ENCODE data around the gene PACSIN2. TPM values are rescaled to one million over a fixed set of nuclear protein-coding genes. Genes with fewer than 3 reads are reported as not detected.
"Not testable (repeated sequence)": the region's sequence is repeated elsewhere in the genome, so short reads cannot be mapped to it uniquely, and the experiment has no call there.

PACSIN2 gene
- total RNA-seq, 3 donors from 2014 or later (not counting 1 experiment from before 2014, with no cell fraction given) = 37.1 to 48.5 (median 47.6) TPM

GRCh38 chr22:43000441-43001175 is 14.3 kb downstream of the PACSIN2 start:
- intact Hi-C loops (cut with micrococcal nuclease) = no loop called here
- no peak overlapping the region for H3K27ac ChIP-seq (ENCODE audit: low read length)
- 80% methylated on average over 6 of the region's 8 CpGs for WGBS (ENCODE audit: insufficient coverage)
- no peak overlapping the region for H3K4me3 ChIP-seq (ENCODE audit: low read length)
- H3K4me1 ChIP-seq (ENCODE audit: control insufficient read depth, insufficient read depth, low read length) = peaks cover 29% of the 10 kb centered on the region
- H3K27me3 ChIP-seq (ENCODE audit: control insufficient read depth, insufficient read depth, low read length) = no peaks in the 10 kb centered on the region
- Mint-ChIP-seq H3K27me3 (ENCODE audit: low read depth in 2 of 2) (no peaks in the 10 kb centered on the region), H3K36me3 (no peaks in the 10 kb centered on the region), H3K4me3 (no peak overlapping the region), H3K9me3 (no peaks in the 10 kb centered on the region), H3K4me1 (peaks cover 73 to 78% of the 10 kb centered on the region in 2 donors), H3K27ac (peak overlapping the region in 1 of 2 donors; percentile 61)
- H3K9me3 ChIP-seq (ENCODE audit: control insufficient read depth, insufficient read depth, low read length) = no peaks in the 10 kb centered on the region
- TF ChIP-seq, protein P1, sequence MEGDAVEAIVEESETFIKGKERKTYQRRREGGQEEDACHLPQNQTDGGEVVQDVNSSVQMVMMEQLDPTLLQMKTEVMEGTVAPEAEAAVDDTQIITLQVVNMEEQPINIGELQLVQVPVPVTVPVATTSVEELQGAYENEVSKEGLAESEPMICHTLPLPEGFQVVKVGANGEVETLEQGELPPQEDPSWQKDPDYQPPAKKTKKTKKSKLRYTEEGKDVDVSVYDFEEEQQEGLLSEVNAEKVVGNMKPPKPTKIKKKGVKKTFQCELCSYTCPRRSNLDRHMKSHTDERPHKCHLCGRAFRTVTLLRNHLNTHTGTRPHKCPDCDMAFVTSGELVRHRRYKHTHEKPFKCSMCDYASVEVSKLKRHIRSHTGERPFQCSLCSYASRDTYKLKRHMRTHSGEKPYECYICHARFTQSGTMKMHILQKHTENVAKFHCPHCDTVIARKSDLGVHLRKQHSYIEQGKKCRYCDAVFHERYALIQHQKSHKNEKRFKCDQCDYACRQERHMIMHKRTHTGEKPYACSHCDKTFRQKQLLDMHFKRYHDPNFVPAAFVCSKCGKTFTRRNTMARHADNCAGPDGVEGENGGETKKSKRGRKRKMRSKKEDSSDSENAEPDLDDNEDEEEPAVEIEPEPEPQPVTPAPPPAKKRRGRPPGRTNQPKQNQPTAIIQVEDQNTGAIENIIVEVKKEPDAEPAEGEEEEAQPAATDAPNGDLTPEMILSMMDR (IDR thresholded peaks at IDR 0.05) = no peak
- no peak for ATAC-seq
- H3K36me3 ChIP-seq (ENCODE audit: control insufficient read depth, insufficient read depth, low read length) = no peaks in the 10 kb centered on the region
- no peak for DNase-seq

GRCh38 chr22:42997582-42998090 is 17.3 kb downstream of the PACSIN2 start:
- H3K4me3 Mint-ChIP-seq = no peak overlapping the region
- H3K27me3 Mint-ChIP-seq (ENCODE audit: low read depth in 2 of 2) = no peaks in the 10 kb centered on the region
- intact Hi-C loops (cut with micrococcal nuclease) = no loop called here
- peak overlapping the region; percentile 1 to 72 for H3K27ac Mint-ChIP-seq
- H3K36me3 Mint-ChIP-seq = no peaks in the 10 kb centered on the region
- Histone ChIP-seq H3K4me3 (ENCODE audit: low read length) (no peak overlapping the region), H3K36me3 (ENCODE audit: control insufficient read depth, insufficient read depth, low read length) (no peaks in the 10 kb centered on the region), H3K9me3 (ENCODE audit: control insufficient read depth, insufficient read depth, low read length) (no peaks in the 10 kb centered on the region), H3K4me1 (ENCODE audit: control insufficient read depth, insufficient read depth, low read length) (peaks cover 39% of the 10 kb centered on the region), H3K27me3 (ENCODE audit: control insufficient read depth, insufficient read depth, low read length) (no peaks in the 10 kb centered on the region), H3K27ac (ENCODE audit: low read length) (no peak overlapping the region)
- DNase-seq = no peak
- peaks cover 63 to 71% of the 10 kb centered on the region in 2 donors for H3K4me1 Mint-ChIP-seq
- TF ChIP-seq, protein P1 (IDR thresholded peaks at IDR 0.05) = no peak
- ATAC-seq = no peak
- 67% methylated on average over 6 of the region's 6 CpGs for WGBS (ENCODE audit: insufficient coverage)
- H3K9me3 Mint-ChIP-seq = no peaks in the 10 kb centered on the region

GRCh38 chr22:42996646-42997365 is 18.1 kb downstream of the PACSIN2 start:
- Mint-ChIP-seq H3K4me1 (peaks cover 55 to 63% of the 10 kb centered on the region in 2 donors), H3K4me3 (no peak overlapping the region)
- H3K27ac ChIP-seq (ENCODE audit: low read length) = no peak overlapping the region

GRCh38 chr22:42995654-42996053 is 19.3 kb downstream of the PACSIN2 start:
- peaks cover 23% of the 10 kb centered on the region for H3K4me1 ChIP-seq (ENCODE audit: control insufficient read depth, insufficient read depth, low read length)

More at GRCh38 chr22:42996646-42997365, 18.1 kb downstream of the PACSIN2 start:
- intact Hi-C loops (cut with micrococcal nuclease) = no loop called here
- DNase-seq = no peak
- no peak for ATAC-seq
- no peaks in the 10 kb centered on the region for H3K9me3 ChIP-seq (ENCODE audit: control insufficient read depth, insufficient read depth, low read length)
- 92% methylated on average over 9 of the region's 10 CpGs for WGBS (ENCODE audit: insufficient coverage)
- no peaks in the 10 kb centered on the region for H3K36me3 Mint-ChIP-seq
- H3K27me3 Mint-ChIP-seq (ENCODE audit: low read depth in 2 of 2) = no peaks in the 10 kb centered on the region
- H3K4me1 ChIP-seq (ENCODE audit: control insufficient read depth, insufficient read depth, low read length) = peaks cover 34% of the 10 kb centered on the region
- H3K9me3 Mint-ChIP-seq = no peaks in the 10 kb centered on the region
- no peak overlapping the region for H3K4me3 ChIP-seq (ENCODE audit: low read length)
- no peaks in the 10 kb centered on the region for H3K36me3 ChIP-seq (ENCODE audit: control insufficient read depth, insufficient read depth, low read length)
- TF ChIP-seq, protein P1 (IDR thresholded peaks at IDR 0.05) = no peak
- H3K27me3 ChIP-seq (ENCODE audit: control insufficient read depth, insufficient read depth, low read length) = no peaks in the 10 kb centered on the region
- no peak overlapping the region for H3K27ac Mint-ChIP-seq

More at GRCh38 chr22:42995654-42996053, 19.3 kb downstream of the PACSIN2 start:
- H3K4me3 Mint-ChIP-seq; H3K36me3 ChIP-seq (ENCODE audit: control insufficient read depth, insufficient read depth, low read length); H3K27me3 Mint-ChIP-seq (ENCODE audit: low read depth in 2 of 2); DNase-seq; H3K27me3 ChIP-seq (ENCODE audit: control insufficient read depth, insufficient read depth, low read length); H3K9me3 ChIP-seq (ENCODE audit: control insufficient read depth, insufficient read depth, low read length); H3K27ac ChIP-seq (ENCODE audit: low read length); H3K27ac Mint-ChIP-seq; intact Hi-C loops (cut with micrococcal nuclease); H3K4me3 ChIP-seq (ENCODE audit: low read length); H3K36me3 Mint-ChIP-seq; ATAC-seq; H3K9me3 Mint-ChIP-seq: not testable (repeated sequence)
- H3K4me1 Mint-ChIP-seq = peaks cover 44 to 52% of the 10 kb centered on the region in 2 donors
- WGBS (ENCODE audit: insufficient coverage) = 79% methylated on average over 5 of the region's 7 CpGs

Measured in natural killer cell (primary cell).